Occipital lobe (tissue), 2 donors: ENCODE data around the gene SLC6A19. TPM values are rescaled to one million over a fixed set of nuclear protein-coding genes. Genes with fewer than 3 reads are reported as not detected.

ENCODE experiments used
- DNase-seq: peaks from one replicate; lab custom pipeline; 2025; lab: John Stamatoyannopoulos, UW
- total RNA-seq: library from RNA; depleted of rRNA; stranded (reverse); fragments of >200 nt; gene quantifications from one replicate; pipeline ENCODE4 v1.2.3, GENCODE V29; 2014

The SLC6A19 gene
- total RNA-seq, 1 donor from 2014 or later = not detected

GRCh38 chr5:1194378-1194777 is 7.0 kb upstream of the SLC6A19 start:
- DNase-seq = no peak

- DNase-seq = no peak
Measured at GRCh38 chr5:1195439-1195838, 6.0 kb upstream of the SLC6A19 start.

DNA sequence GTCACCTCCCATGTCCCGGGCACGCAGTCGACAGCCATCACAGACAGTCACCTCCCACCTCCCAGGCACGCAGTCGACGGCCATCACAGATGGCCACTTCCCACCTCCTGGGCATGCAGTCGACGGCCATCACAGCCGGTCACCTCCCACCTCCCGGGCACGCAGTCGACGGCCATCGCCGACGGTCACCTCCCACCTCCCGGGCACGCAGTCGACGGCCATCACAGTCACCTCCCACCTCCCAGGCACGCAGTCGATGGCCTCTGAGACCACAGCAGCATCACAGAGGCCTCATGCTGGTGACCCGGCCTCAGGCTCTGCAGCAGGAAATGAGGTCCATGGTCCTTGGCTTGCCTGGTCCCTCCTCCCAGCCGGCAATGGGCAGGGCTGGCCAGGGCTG is 5.5 kb upstream of the SLC6A19 start:
- DNase-seq = no peak

- no peak for DNase-seq
Measured at GRCh38 chr5:1196562-1196961, 4.8 kb upstream of the SLC6A19 start.

GRCh38 chr5:1197876-1198666 is 3.3 kb upstream of the SLC6A19 start:
- DNase-seq = no peak

DNA sequence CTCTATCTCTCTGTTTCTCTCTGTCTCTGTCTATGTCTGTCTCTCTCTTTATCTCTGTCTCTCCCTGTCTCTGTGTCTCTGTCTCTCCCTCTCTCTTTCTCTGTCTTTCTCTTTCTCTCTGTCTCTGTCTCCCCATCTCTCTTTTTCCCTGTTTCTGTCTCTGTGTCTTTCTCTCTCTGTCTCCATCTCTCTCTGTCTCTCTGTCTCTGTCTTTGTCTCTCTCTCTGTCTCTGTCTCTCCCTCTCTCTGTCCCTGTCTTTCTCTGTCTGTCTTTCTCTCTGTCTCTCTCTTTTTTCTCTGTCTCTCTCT is 2.1 kb upstream of the SLC6A19 start:
- no peak for DNase-seq

DNA sequence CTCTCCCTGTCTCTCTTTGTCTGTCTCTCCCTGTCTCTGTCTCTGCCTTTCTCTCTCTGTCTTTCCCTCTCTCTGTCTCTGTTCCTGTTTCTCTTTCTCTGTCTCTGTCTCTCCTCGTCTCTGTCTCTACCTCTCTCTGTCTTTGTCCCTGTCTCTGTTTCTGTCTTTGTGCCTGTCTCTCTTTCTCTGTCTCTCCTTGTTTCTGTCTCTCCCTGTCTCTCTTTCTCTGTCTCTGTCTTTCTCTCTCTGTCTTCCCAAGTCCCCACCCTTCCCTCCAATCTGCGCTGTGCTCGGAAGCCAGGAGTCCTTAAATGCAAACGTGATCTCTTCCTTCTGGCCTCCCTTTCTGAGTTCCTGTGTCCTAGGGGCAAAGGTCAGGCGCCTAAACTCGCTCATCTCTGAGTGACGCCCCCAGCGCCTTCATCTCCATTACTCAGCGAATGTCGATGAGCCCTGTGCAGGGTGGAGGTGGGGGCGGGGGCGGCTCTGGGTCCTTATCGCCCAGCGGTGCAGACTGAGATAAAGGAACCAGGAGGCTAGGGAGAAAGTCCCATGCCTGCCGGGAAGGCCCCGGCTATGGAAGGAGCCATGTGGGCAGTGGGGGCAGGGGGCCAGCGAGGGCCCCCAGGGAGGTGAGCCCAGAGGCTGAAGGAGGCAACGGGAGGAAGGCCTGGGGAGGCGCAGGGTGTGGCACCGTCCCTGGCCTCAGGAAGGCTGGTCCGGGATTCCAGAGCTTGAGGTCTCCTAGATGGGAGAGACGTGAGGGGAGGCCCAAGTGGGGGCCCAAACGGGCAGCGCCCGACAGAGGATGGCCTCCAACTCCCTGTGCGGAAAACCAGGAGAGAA is 1.5 kb upstream of the SLC6A19 start:
- DNase-seq = no peak

GRCh38 chr5:1200495-1201326 is 684 bp upstream of the SLC6A19 start:
- DNase-seq = no peak

GRCh38 chr5:1202026-1202797 is 817 bp downstream of the SLC6A19 start:
- DNase-seq = no peak

- DNase-seq = no peak
Measured at GRCh38 chr5:1202798-1203185, 1.4 kb downstream of the SLC6A19 start.

GRCh38 chr5:1203311-1203967 is 2.0 kb downstream of the SLC6A19 start:
- no peak for DNase-seq

DNA sequence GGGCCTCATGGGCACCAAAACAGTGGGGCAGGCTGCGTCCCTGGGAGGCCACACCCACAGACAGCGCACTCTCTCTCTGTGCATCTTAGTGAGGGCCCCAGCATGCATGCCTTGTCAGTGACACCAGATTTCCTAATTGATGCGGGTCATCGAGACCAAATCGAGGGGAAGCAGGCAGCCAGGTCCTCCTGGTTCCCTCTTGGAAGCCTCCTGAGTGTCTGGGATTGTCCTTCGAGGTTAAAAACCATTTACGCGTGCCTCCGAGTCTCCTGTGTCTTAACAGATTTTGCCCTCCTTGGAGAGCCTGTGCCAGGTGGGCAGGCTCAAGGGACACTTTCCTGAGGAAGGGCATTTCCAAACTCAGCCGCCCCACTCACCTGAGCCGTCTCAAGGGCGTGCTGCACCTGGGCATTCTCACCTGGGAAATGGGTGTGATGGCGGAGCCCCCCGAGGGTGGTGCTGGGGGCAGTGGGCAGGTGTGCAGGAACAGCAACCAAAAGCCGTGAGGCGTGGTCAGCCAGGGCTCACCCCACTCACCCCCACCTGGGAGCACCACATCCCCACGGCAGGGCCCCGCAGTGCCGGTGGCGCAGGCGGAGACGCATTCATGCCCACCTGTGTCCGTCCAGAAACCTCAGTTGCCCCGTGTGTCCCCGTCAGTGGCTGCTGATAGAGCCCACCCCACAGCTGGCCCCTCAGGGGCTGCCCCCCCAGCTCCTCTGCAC is 2.7 kb downstream of the SLC6A19 start:
- no peak for DNase-seq

DNA sequence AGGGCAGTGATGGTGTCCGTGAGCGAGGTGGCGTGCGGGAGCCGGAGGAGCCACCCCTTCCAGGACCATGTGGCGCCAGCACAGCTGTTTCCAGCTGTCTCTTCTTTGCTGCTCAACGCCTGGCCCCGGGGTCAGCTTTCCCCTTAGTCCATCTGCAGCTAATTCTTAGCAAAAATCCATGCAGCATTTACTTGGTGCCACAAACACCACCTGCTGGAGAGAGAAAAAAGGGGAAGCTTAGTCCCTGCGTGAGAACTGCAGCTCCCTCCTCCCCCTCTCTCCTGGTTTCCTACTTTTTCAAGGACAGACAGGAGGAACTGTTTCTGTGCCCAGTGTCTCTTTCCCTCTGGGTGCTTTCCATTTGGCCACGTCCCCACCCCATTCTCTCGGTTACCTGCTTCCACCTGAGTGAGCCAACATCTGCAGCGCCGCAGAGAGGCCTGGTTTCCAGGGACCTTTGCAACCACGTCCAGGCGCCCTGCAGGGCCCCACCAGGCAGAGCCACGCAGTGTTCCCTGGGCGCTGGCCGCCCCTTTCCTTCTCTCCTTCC is 3.4 kb downstream of the SLC6A19 start:
- DNase-seq = no peak

- DNase-seq = no peak
Measured at GRCh38 chr5:1205255-1206180, 4.1 kb downstream of the SLC6A19 start.

DNA sequence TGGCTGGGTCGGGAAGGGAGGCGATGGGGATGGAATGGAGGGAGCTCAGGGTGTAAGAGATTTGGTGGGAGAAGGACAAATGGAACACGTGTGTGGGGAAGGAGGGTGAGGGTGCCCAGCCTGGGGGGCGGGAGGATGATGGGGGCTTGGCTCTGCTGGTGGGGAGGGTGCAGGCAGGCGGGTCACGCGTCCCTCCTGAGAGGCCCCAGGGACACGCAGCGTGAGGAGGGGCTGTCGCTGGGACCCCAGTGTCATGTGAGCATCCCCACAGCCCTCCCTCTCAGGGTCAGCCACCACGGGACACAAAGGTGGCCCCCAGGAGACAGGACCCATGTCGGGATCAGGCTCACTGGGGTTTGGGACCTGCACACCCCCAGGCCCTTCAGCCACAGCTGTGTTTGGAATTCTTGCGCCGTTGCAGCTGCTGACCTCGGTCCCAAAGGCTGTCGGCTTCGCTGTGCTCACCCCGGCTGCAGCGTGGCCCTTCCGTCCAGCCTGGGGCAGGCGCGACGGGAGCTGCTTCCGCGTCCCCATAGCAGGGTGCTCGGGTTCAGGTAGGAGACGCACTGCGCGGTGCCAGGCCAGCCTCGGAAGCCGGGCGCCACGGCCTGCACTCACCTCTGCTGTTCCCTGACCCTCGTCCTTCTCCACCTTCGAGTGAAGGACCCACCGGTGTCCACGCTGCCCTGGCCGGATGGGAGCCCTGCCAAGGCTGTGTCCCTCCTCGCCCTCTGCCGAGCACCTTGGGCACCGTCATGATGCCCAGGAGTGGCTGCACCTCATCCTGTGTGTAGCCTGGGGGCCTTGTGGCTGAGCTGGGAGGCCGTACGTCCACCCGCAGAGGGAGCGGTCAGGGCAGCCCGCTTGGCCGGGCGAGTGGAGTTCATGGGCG is 5.4 kb downstream of the SLC6A19 start:
- DNase-seq = no peak

DNA sequence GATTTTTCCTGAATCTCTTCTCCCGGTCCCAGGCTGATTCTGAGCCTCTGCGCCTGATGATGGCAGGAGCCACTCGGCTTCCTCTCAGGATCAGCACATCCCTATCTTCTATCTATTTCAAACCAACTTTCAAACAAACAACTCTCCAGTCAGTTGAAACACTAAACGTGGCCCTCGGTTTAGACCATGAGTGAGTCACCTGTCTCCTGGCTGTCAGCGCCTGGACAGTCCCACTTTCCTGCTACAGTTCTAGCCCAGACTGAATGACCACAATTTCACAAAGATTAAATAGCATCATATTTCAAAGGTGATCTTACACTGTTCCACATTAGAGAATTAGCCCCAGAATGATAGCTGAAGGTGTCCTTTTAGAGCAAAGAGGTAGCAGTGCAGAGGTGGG is 6.2 kb downstream of the SLC6A19 start:
- no peak for DNase-seq

- DNase-seq = no peak
Measured at GRCh38 chr5:1208221-1208742, 6.9 kb downstream of the SLC6A19 start.
